HG03280 (cell line): Measurements from ENCODE around the gene CLDND1.

Experiments
- ATAC-seq: cut with Tn5 transposase; IDR thresholded peaks from one replicate; pipeline ENCODE4 v1.9.1; 2021; ENCODE audit warnings: mild to moderate bottlenecking, moderate library complexity; ENCODE audit not compliant: unreplicated experiment

Gene CLDND1

DNA sequence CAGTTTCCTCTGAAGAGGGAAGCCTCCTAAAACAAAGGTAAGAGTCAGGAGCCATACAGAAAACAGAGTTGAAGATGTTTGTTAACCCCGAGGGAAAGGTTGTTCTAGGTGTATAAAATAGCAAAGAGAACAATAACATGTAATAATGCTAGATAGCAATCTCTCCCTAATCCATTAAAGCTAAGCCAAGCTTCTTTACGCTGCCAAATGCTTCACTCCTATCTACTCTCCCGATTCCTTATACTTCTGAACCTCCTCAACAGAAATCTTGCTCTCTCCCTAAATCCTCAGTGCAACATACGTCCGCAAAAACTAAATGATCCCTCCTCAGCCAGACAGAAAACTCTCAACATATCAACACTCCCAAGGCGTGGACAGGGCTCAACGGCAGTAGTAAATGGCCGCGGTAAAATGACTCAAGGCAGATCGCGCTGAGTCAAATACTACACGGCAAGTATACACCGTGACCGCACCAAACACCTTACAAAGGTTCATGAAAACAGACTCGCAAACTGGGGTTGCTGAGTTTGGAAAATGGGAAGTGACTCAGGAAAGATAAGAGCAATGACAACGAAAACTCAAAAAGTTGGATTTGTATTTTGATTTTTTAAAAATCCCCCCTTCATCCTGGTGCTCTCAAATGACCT is 682 bp downstream of the CLDND1 start:
- peak; percentile 41 for ATAC-seq

DNA sequence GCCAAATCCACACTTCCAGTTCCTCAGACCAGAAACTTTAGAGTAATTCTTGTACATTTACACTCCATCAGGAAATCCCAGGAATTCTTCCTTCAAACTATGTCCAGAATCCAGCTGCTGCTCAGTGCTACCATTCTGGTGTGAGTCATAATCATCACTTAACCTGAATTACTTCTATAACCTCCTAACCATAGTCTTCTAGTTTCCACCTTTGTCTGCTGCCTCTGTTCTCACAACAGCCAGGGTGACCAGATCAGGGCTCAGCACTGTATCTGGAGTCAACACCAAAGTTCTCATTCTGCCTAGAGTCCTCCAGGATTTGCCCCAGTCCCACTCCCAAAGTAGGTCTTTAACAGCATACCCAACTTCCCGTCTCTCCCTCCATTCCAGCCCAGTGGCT is 3.4 kb downstream of the CLDND1 start:
- ATAC-seq: no peak

DNA sequence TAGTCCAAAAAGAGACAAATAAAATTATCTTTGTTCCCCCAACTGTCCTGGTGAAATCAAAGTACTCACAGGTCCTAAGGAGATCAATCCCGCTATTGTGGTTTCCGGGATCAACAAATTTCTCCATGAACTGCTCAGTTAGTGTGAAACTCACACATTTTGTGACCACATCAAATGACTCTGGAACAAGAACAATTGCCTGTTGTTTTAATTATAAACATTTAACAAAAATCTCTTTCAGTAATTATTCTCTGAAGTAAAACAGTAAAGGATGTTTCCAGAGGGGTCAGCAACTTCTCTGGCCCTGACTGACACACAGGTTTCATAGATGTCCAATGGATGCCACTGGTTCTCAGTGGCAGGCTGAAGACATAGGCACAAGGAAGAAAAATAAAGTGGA is 3.9 kb downstream of the CLDND1 start:
- ATAC-seq: no peak

DNA sequence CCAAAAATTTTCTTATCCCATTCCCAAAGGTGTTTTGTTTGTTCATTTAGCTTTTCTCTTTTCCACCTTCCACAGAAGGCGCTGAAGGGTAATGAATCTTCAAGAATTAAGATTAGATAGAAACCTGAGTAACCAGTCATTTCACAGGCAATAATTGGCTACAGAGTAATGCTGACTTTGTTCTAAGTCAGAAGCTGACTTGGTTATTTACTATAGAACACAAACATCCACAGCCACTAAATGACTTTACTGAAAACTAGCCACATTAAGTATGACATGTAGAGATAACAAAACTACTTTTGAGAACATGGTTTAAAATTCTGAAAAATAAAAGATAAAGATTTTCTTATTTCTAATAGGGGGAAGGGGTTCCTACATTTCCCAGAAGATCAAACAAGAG is 7.8 kb downstream of the CLDND1 start:
- ATAC-seq: no peak

GRCh38 chr3:98513736-98514135 is 9.0 kb downstream of the CLDND1 start:
- no peak for ATAC-seq

DNA sequence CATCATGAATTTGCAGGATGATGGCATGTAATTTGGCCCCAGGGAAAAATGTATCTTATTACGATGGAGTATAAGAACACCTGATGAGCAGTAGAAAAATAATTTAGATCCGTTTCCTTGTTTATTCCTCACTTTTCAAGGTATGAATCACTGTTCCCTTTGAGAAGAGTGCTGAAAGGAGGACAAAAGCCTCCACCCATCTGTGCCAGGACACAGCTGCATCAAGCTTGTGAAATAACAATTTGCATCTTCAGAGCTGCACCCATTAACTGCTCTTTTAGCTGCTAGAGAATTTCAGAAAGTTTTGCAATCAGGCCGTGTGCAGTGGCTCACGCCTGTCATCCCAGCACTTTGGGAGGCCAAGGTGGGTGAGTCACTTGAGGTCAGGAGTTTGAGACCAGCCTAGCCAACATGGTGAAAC is 9.6 kb downstream of the CLDND1 start:
- no peak for ATAC-seq

DNA sequence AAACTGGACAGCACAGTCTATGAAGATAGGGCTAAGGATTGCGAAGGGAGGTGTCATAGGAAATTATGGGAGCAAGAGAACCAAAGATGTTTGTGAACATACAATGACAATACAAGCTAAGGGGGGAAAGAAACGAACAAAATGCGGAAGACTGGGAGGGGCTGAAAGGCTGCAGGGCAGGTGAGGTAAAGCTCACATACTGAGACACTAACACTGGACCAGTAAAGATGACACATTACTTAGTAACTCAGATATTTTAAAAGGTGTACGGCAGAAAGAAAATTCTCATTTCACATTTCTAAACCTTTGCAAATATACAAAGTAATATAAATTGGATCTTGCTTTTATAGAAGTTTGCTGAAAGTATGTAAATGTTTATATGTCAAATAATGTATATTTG is 10.1 kb downstream of the CLDND1 start:
- no peak for ATAC-seq

GRCh38 chr3:98508582-98508981 is 14.1 kb downstream of the CLDND1 start:
- ATAC-seq: no peak

DNA sequence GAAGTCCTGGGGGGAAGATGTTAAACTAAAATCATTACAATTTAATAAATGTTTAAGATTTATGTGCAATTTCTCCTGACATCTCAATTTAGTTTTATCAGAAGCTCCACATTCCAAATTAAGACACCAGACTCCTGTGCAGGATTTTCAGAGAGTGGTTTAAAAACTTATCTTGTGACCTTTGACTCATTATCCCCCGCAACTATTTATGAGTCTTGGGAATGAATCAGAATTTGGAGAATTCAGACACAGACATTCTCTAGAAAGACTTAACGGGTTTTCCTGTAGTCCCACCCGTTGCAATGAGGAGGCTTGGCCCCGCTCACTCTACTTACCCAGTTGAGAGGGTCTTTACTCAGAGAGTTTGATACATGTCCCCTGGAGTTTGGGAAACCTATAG is 18.2 kb downstream of the CLDND1 start:
- ATAC-seq: no peak

GRCh38 chr3:98501863-98502576 is 20.7 kb downstream of the CLDND1 start:
- ATAC-seq: no peak

DNA sequence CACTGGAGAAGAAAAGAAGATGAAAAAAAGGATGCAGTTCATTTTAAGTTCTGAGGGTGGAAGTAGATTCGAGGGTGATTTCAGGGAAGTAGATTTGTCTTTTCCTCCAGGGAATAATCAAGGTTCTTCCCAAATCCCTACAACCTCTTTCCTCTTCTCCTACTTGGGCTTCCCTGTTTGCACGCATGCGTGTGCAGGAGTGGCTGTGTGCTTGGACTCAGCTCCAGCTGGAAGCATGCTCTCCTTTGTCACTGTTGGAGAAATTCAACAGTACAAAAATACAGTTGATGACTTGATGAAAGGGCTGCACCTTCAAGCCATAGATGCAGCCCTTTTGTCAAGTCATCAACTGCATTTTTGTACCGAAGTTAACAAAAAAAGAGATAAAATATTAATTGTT is 21.4 kb downstream of the CLDND1 start:
- ATAC-seq: no peak

DNA sequence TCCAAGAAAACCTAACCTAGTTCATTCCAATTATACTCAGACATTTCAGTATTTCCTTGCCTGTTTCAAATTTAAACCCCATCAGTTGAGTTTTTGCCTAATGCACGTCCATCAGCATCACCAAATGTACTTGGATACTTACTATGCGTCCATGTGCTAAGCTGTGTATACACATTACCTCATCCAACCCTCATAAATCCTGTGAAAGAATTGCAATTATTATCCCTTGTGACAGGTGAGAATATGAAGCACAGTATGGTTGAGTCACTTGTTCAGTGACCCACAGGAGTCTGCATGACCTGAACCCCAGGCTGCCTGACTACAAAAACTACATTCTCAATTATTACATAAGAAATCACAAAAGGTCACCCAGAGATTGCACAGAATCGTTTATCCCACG is 22.7 kb downstream of the CLDND1 start:
- no peak for ATAC-seq

- ATAC-seq: no peak
Observed at GRCh38 chr3:98497381-98497780, 25.3 kb downstream of the CLDND1 start, which contains the start of gene OR5K2. TSS of gene OR5K2 (plus strand) at chr3:98497681. CDS start at chr3:98497681, 0 bp downstream.

DNA sequence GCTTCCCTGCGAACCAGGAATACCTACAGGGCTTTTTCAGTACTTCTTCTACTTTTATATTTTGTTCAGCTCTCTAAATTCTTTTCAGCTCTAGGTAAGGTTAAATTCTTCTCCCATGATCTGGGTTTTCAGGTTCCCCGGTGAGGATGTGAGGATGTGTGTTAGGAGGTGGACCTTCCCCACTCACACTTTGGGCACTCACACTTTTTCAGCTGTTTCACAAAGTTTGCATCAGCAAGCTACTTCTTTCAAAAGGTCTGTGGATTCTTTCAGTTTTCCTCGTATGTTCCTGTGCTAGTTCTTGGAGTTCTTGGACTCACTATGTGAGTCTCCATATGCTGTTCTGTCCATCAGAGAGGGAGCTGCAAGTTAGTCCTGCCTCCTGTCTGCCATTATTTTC is 39.1 kb downstream of the CLDND1 start:
- ATAC-seq: no peak

- ATAC-seq: no peak
Observed at GRCh38 chr3:98482717-98483482, 39.8 kb downstream of the CLDND1 start.
